HL-60/S4 (cell line): ENCODE data around the gene SSTR1.
"Not testable (repeated sequence)": the region's sequence is repeated elsewhere in the genome, so short reads cannot be mapped to it uniquely, and the experiment has no call there.

Experiments
- in situ Hi-C: fragments of 300-500 bp; cut with MboI; formaldehyde crosslinking; loops from 2 replicates; pipeline ENCODE4 v1.14.3; 2022; ENCODE audit warnings: low sequenced_read_pairs

SSTR1 gene, protein sequence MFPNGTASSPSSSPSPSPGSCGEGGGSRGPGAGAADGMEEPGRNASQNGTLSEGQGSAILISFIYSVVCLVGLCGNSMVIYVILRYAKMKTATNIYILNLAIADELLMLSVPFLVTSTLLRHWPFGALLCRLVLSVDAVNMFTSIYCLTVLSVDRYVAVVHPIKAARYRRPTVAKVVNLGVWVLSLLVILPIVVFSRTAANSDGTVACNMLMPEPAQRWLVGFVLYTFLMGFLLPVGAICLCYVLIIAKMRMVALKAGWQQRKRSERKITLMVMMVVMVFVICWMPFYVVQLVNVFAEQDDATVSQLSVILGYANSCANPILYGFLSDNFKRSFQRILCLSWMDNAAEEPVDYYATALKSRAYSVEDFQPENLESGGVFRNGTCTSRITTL

DNA sequence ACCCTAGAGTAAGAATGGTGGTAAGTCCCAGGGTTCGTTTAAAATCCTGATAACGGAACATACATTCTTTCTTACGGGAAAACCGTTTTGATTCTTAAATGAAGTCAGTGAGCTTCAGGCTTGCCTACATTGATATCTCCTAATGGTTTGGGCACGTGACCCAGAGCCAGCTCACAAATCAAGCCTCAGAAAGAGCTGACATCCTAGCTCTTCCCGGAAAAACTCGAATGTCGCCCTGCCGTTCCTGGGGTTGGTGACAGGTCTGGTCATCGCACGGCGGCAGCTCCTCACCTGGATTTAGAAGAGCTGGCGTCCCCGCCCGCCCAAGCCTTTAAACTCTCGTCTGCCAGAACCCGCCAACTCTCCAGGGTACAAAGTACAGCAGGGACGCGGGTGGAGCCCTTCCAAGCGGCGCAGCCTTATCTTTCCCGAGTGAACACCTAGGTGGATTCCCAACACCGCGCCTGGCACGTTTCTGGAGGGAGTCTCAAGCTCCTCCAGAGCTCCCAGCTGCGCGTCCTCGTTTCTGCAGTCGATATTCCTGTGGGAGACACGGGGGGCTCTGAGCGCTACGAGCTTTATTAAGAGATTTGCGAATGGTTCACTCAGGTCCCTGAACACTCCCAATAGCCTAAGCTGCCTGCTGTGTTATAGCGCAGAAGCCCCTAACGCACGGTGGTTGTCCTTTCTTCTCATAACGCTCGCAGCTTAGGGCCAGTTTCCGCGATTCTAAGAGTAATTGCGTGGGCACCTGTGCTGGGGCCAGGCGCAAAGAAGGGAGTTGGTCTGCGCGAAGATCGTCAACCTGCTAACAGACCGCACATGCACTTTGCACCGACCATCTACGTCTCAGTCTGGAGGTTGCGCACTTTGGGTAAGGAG lies at the start of gene SSTR1:
SSTR1 (plus strand) TSS at position 169 of the 882 bp plus-strand sequence. CDS start 1,486 bp downstream, outside the sequence.
- in situ Hi-C loops, result no loop called here

DNA sequence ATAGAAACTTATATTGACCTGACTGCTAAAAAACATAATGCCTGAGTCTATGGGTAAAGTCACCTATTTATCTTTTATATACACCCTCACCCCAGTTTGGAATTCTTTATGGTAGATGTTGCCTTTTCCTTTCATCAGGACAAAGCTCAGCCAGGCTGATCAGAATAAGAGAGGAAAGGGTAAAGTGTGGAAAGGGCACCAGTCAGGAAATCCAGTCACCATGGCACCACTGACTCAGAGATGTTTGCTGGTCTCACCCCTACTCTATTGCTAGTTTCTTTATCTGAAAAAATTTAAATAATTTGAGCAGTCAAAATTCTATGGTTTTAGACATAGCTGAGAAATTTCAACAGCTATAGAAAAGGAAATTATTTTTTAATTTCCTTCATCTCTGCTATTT lies 49.2 kb upstream of the SSTR1 start:
- in situ Hi-C loops, result no loop called here

DNA sequence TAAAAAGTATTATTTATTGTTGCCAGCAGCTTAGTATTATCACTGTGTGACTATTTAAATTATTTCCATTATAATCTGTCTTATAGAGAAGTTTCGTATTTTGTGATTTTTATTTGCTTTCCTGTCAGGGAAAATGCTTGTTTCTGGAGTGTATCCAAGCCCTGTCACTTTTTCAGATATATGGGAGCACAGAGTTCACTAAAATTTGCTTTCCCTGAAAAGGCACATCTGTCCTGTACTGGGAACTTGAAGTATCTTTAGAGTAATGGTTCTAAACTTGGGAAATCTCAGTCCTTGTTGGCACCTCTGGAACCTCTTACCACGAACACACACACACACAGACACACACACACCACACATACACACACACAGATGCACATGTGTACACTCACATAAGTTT lies 39.3 kb upstream of the SSTR1 start:
- in situ Hi-C loops, result no loop called here

DNA sequence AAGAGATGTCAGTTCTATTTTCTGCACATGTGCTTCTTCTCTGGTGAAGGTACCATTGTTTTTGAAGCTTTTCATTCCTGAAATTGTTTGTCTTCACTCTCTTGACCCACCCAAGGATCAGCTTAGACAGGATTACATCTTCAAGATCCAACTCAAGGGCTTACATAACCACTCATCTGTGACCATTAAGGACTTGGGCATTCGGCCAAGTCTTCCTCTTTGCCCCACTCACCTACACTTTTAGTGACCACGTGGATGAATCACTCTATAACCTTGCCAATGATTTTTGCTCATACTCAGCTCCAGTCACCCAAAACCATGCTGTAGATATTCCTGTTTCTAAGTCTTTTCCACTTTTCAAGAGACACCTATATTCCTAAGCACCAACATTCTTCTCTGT lies 36.5 kb upstream of the SSTR1 start:
- in situ Hi-C loops, result no loop called here

DNA sequence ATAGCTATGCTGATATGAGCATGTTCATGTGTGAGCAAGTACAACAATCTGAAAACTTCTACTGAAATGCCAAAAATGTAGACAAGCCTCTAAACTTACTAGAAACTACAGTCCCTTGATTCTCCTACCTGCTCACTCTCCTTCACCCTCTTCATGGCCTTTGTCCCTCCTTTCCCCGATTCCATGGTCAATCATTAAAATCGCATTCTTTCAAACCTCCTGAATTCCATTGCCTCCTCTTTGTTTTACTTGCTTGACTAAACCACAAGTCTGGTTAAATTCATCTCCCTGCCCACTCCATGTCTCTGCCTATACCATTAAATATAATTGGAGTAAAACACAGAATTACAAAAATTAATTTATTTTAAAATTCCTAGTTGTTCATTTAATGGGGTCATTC lies 33.0 kb upstream of the SSTR1 start:
- in situ Hi-C loops, result no loop called here

DNA sequence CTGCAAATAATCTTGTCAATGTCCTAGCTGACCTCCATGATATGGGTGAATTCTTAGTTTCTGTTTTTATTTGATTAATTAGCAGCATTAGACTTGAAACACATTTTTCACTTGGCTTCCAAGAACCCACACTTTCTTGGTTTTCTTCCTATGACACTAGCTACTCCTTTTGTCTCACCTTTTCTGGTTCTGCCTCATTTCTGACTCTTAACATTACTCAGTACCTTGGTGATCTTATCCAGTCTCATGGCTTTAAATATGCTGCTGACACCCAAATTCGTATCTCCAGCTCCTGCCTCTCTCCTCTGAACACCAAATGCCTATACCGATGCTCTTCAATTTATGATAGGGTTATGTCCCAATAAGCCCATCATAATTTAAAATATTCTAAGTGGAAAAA lies 32.0 kb upstream of the SSTR1 start:
- in situ Hi-C loops, result no loop called here

DNA sequence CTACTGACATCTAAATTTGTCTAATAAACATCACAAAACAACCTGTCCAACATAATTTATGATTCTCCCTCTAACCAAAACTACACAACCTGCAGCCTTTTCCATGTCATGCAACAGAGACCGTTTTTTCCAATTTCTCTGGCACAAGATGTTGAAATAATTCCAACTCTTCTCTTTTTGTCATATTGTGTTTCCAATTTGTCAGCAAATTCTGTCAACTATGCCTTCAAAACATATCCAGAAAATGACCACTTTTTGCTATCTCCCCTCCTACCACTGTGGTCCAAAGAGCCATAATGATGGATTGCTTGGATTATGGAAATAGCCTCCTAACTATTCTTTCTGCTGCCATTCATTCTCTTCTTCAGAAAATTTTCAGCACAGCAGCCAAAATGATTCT lies 31.3 kb upstream of the SSTR1 start:
- in situ Hi-C loops, result no loop called here

DNA sequence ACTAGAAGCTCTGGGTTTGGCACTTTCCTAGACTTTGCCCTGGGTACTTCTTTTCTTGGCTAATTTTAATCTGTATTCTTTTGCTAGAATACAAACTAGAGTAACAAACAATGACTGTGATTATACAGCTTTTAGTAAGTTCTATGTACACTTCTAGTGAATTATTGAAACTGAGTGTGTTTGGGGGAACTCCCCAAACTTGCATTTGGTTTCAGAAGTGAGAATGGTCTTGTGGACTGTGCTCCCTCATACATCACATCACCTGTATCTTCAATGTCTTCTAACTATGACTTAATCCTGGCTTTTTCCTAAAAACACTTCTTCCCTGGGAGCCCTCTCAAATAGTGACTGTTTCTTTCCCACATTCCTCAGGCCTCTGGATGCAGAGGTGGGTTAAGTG lies 23.6 kb upstream of the SSTR1 start:
- in situ Hi-C loops, result no loop called here

DNA sequence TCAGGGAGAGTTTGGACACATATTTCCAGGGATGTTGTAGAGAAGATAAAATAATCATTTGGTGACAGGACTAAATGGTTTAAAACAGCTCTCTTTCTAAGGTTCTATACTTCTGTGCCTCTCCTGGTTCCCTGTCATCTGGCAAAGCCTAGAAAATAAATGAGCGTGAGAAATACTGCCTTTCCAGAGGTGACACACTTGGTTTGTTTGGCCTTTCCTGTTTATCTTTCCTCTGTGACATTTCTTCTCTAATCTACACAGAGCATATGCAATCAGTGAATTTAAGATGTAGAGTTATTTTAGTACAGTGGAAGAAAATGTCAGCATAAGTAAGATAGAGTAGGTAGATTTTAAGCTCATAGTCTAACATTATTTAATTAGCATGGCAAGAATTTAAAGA lies 22.0 kb upstream of the SSTR1 start:
- in situ Hi-C loops, result no loop called here

DNA sequence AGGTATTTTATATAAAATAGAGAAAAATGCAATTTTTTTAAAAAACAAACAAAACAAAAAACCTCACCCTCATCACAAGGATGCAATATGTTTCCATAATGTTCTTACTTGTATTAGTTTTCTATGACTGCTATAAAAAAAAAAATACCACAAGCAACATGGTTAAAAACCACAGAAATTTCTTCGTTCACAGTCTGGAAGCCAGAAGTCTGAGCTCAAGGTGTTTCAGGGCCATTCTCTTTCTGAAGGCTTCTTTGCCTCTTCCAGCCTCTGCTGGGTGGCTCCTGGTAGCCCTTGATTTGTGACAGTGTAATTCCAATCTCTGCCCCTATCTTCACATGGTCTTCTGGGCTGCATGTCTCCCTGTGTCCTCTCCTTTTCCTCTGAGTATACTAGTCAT lies 21.5 kb upstream of the SSTR1 start:
- in situ Hi-C loops, result no loop called here

DNA sequence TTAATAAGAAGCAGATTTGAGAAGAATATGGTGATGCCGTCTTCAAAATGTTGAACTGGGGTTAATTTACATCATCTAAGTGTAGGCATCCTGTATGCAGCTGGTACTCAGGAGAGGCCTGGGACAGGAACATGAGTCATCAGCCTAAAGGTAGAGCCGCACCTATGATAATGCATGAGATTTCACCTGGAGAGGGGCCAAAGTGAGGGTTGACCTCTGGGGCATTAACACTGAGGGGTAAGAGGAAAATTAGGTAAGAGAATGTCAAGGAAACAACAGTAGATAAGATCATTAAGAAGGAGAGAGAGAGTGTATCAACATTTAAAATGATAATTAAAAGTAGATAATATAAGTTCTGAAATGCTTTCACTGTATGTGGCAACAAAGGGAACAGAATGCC lies 20.2 kb upstream of the SSTR1 start:
- in situ Hi-C loops, result no loop called here

DNA sequence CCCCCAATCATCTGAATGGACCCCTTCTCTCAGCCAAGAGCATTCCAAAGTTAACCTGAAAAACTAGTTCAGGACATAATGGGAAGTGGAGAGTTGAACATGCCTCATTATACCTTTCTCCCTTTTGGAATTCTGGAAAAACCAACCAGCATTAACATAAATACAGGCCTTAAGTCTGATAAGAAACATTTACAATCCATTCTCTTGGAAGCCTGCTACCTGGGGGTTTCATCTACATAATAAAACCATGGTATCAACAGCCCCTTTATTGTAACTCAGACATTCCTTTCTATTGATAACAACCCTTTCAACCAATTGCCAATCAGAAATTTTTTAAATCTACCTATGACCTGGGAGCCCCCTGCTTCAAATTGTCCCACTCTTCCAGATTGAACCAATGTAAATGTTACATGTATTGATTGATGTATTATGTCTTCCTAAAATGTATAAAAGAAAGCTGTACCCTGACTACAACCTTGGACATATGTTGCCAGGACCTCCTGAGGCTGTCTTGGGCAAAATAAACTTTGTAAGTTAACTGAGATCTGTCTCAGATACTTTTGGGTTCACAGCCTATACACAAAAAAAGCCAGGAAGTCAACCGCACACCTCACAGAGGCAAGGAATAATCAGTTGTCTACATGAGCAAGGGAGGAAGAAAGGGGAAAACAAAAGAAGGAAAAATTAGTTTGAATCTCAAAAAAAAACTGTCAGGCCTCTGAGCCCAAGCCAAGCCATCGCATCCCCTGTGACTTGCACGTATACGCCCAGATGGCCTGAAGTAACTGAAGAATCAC lies 17.6 kb upstream of the SSTR1 start:
- in situ Hi-C loops, result no loop called here

DNA sequence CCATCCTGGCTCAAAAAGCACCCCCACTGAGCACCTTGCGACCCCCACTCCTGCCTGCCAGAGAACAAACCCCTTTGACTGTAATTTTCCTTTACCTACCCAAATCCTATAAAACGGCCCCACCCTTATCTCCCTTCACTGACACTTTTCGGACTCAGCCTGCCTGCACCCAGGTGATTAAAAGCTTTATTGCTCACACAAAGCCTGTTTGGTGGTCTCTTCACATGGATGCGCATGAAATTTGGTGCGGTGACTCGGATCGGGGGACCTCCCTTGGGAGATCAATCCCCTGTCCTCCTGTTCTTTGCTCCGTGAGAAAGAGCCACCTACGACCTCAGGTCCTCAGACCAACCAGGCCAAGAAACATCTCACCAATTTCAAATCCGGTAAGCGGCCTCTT lies 16.9 kb upstream of the SSTR1 start:
- in situ Hi-C loops, result not testable (repeated sequence)

DNA sequence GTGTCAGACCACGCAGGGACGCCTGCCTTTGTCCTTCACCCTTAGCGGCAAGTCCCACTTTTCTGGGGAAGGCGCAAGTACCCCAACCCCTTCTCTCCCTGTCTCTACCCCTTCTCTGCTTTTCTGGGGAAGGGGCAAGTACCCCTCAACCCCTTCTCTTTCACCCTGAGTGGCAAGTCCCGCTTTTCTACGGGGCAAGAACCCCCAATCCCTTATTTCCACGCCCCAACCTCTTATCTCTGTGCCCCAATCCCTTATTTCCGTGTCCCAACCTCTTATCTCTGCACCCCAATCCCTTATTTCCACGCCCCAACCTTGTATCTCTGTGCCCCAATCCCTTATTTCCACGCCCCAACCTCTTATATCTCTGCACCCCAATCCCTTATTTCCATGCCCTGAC lies 16.2 kb upstream of the SSTR1 start:
- in situ Hi-C loops, result not testable (repeated sequence)

DNA sequence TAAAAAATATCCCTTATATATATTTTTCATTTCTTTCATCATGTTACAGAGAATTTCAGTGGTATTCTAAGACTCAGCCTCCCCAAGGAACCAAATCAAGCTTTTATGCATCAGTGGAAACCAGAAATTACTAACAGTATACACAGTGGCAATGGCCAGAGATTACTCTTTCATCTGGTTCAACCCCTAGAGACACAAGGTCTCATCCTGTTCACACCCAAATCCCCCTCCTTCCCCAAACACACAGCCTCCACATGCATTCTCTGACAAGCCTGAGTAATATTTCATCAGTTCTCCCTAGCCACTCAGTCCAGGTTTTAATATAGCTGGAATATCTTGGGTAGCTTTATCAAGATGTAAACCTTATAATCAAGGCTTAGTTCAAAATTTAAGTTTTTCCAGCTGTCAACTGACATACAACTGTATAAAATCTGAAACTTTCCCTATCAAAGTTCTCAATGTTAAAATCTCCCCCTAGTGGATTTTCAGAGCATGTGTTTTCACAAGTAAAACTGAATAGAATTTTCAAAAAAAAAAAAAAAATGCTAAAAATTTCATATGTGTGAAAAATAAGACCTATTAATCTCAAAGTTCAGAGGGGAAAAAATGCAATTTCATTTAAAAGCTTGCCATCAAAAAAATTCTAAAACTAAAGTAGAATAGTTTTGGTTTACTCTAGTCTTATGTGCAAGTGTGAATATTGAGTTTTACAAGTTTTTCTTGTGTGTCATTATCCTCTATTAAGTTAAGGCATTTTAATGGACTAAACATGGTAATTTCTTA lies 10.5 kb upstream of the SSTR1 start:
- in situ Hi-C loops, result no loop called here

DNA sequence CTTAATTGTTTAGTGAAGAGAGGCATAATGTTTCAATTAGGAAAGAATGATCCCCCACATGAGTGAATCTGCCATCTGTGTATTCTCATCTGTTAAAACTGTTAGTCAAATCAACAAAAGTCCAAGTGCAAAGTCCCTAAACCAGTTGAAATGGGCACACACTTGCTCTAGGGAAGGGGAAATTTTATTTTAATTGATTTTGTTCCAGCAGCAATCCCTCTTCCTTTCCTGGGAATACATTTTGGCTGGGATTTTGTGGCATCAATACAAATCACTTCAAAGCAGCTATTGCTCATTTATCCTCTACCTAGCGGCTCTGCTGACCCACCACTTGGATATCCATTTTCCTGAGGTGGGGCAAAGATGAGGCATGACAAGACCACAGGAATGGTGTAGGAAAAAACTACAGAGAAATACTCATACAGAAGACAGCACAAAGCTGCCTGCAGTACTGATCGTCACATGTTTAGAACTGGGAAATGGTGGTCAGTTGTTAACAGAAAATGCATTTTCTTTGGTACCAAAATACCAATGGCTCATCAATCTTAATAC lies 9.8 kb upstream of the SSTR1 start:
- in situ Hi-C loops, result no loop called here

DNA sequence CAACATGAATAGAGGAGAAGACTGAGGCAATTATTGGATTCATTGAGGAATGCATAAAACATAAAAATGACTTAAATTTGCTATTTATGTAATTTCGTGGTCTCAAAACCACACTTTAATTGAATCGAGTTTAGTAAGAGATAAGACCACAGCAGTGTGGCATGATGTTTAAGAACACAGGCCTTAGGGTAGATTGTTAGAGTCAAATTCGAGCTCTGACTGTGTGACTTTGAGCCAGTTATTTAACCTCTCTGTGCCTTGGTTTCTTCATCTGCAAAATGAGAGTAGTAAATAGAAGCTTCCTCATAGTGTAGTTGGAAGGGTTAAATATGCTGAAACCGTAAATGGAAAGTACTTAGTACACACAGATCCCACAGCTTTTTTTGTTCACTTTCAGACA lies 9.3 kb upstream of the SSTR1 start:
- in situ Hi-C loops, result no loop called here

DNA sequence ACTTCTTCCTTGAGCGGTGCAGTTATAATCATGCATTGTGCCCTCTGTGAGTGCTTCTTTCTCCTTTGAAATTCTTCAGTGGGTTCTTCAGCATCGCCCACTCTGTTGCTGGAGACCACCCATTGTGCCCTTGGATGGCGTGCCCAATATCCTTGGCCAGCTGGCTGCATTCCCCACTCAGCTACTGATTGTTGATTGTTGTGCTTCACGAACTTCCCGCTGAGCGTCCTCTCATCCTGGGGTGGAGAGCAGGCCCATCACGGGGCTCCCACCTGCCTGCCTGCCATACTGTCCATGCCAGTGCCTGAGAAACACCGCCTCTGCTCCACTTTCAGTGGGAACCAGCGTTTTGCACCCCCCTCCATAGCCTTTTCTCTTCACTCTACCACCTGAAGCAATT lies 8.6 kb upstream of the SSTR1 start:
- in situ Hi-C loops, result no loop called here

DNA sequence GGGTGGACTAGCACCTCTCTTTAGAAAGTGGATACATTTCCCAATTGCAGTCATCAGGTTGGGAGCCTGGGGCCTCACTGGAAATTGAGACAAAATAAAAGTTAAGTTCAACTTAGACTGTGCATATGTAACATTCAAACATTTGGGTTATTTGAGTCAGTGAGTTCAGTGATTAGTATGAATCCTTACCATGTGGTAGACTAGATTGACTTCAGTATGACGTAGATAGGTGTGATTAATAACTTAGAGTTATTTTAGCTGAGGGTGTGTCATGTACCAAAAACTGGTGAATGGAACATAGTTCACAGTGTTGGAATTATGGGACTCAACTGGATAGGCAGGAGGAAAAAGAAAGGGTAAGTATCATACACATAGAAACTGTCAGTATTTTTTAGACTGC lies 8.0 kb upstream of the SSTR1 start:
- in situ Hi-C loops, result no loop called here

DNA sequence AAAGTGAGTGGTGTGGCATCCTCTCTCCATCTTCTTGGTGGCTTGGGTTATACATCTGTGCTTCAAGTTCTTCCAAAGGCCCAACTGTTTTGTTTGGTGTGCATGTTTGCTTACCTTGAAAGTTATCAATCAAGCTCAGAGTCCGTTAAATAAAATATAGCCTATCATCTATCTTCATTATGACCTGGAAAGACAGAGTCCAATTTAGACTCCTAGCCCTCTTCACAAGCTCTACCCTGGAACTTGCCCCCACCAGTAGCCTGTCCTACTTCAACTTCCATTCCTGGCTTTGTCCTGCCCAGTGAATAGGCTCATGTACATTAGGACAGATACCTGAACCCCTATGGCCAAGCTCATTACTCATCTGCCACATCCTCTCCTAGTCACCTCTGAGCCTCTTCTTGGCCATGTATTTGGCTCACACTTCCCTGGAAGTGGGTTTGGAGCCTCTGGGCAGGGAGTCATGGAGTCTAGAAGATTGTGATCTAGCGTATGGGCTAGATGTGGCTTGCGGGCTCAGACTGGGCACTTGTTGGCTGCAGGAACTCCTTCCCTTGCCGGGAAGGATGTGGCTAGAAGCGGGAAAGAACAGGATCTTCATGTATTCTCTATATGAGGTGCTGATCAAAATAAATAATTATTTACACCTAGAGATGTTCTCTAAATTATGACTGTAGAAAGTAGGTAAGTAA lies 6.4 kb upstream of the SSTR1 start:
- in situ Hi-C loops, result no loop called here
